Fibroblast of gingiva (primary cell): ENCODE measurements around the gene CCDC144A.
"Not testable (repeated sequence)": the region's sequence is repeated elsewhere in the genome, so short reads cannot be mapped to it uniquely, and the experiment has no call there.

Experiments
- DNase-seq: peaks from one replicate; pipeline ENCODE4 v3.0.0-alpha.2; 2011; ENCODE audit warnings: low read depth

CCDC144A gene

GRCh38 chr17:16820161-16820877 is 130.3 kb downstream of the CCDC144A start:
- no peak for DNase-seq

GRCh38 chr17:16820979-16821543 is 131.0 kb downstream of the CCDC144A start:
- DNase-seq = no peak

GRCh38 chr17:16822133-16822532 is 132.1 kb downstream of the CCDC144A start:
- not testable (repeated sequence) for DNase-seq

DNA sequence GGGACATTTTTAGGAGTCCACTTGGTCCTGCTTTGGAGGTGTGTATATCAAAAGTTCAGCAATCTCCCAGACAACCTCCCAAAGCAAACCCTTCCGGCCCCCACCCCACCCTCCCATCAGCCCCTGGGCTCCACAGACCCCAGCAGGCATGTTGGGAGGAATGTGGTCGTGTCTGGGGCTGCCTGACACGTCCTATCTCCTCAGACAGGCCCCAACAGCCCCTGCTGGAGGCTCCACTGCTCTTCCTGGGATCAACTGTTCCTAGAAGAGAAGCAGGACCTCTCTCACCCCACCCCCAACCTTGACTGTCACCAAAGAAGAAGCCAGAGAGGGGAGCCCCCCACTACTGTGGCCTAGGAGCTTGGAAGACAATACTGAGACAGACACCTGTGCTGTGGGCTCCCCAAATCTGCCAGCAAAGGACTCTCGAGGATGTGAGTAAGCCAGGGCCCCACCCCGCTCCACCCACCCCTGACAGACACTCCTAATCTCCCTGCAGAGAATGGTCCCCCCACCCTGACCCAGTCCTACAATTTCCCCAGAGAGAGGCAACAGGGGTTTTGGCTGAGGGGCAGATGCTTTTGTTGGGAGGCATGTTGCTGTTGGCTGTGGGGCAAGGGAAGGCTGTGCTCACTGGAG is 133.8 kb downstream of the CCDC144A start:
- not testable (repeated sequence) for DNase-seq
